ENCODE results near the gene SCAF11. TPM values are rescaled to one million over a fixed set of nuclear protein-coding genes. Genes with fewer than 3 reads are reported as not detected.

SCAF11 gene
- polyA plus RNA-seq, 6 donors from 2014 or later, result 68.4 to 152 (median 120) TPM

DNA sequence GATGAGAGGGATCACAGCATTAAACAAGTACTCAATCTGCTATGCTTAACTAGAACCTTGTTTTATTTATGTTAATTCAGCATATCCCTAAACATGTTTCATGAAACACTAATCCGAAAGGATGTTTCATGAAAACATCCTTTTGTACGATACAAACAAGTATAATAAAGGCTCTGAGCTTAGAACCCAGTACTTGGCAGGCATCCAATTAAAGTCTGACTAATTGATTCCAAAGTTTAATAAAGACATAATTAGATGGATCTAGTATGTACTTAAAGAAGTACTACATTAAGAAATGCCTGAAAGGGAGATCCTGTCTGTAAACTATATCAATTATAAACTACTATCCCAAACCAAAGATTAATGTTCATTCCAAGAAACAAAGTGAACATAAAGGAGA is 51.8 kb downstream of the SCAF11 start:
- Mint-ChIP-seq H3K4me3 (no peak overlapping the region), H3K27me3 (no peaks in the 10 kb centered on the region), H3K4me1 (peaks cover 6 to 14% (median 7%) of the 10 kb centered on the region in 3 donors), H3K36me3 (peaks cover 26 to 37% of the 10 kb centered on the region in 2 donors), H3K9me3 (no peaks in the 10 kb centered on the region), H3K27ac (peak overlapping the region in 1 of 6 donors; percentile 4)
- no peak for ATAC-seq (ENCODE audit: low read depth in 2 of 2)
- DNase-seq, result no peak

DNA sequence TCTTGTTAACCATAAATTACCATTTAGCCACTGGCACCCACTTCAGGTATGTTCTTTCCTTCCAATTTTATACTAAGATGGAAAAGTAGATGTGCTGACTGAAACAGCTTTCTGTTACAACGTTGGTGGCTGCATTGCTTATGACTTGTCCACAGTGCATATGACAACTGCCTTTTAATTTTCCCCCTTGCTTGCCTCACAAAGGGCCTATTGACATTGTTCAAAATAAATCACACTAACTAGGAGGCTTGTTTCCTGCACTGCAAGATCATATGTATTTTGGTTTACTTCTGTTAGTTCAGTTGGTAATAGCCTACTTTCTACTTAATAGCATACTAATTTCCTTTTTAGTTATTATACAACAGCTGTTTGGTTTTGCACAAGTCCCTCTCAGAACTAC is 55.4 kb downstream of the SCAF11 start:
- no peaks in the 10 kb centered on the region for H3K9me3 Mint-ChIP-seq
- H3K27me3 Mint-ChIP-seq, result no peaks in the 10 kb centered on the region
- peaks cover 7 to 18% of the 10 kb centered on the region in 2 donors for H3K36me3 Mint-ChIP-seq
- peaks cover 3 to 6% (median 4%) of the 10 kb centered on the region in 3 donors for H3K4me1 Mint-ChIP-seq
- ATAC-seq (ENCODE audit: low read depth in 2 of 2), result no peak
- DNase-seq, result no peak
- peak overlapping the region in 2 of 6 donors; percentile 37 to 61 for H3K27ac Mint-ChIP-seq
- H3K4me3 Mint-ChIP-seq, result no peak overlapping the region

DNA sequence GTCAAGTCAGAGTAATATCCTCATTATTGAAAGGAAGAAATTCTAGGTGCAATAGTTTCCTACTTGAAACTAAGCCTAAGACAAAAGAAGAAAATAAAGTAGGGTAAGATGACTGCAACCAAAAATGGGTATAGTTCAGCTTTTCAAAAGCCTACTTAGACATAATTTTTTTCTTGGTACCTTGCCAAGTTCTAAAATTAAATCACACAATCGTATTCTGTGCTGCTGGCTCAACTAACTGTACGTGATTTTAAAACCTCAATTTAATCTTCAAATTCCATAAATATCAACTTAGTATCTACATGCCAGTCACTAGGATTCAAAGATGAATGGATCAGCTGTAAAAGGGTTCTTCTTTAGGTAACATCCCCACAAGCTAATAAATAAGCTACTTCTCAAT is 56.9 kb downstream of the SCAF11 start:
- peak overlapping the region in 1 of 6 donors; percentile 71 for H3K27ac Mint-ChIP-seq
- peaks cover 3 to 6% (median 4%) of the 10 kb centered on the region in 3 donors for H3K4me1 Mint-ChIP-seq
- H3K9me3 Mint-ChIP-seq, result no peaks in the 10 kb centered on the region
- ATAC-seq (ENCODE audit: low read depth in 2 of 2) (no peak), DNase-seq (no peak)
- no peak overlapping the region for H3K4me3 Mint-ChIP-seq
- no peaks in the 10 kb centered on the region for H3K27me3 Mint-ChIP-seq
- peaks cover 7 to 21% of the 10 kb centered on the region in 2 donors for H3K36me3 Mint-ChIP-seq

DNA sequence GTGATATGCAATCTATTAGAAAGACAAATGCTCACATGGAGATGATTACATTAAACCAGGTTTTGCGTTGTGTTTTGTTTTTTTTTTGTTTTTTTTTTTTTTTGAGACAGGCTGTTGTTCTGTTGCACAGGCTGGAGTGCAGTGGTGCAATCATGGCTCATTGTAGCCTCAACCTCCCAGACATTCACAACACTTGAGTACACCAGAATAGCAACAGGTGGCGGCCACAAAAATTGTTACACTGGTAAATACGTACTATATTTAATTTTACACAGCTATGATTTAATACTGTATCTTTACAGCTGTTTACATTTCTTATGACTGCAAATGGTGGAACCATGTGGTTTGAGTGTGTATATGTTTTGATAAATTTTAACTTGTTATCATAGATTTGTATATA is 60.0 kb downstream of the SCAF11 start:
- peaks cover 0 to 14% (median 0%) of the 10 kb centered on the region in 3 donors for H3K4me1 Mint-ChIP-seq
- ATAC-seq (ENCODE audit: low read depth in 2 of 2), result no peak
- peaks cover 30 to 32% of the 10 kb centered on the region in 2 donors for H3K36me3 Mint-ChIP-seq
- no peak for DNase-seq
- no peaks in the 10 kb centered on the region for H3K27me3 Mint-ChIP-seq
- H3K27ac Mint-ChIP-seq, result no peak overlapping the region
- H3K9me3 Mint-ChIP-seq, result no peaks in the 10 kb centered on the region
- H3K4me3 Mint-ChIP-seq, result no peak overlapping the region

DNA sequence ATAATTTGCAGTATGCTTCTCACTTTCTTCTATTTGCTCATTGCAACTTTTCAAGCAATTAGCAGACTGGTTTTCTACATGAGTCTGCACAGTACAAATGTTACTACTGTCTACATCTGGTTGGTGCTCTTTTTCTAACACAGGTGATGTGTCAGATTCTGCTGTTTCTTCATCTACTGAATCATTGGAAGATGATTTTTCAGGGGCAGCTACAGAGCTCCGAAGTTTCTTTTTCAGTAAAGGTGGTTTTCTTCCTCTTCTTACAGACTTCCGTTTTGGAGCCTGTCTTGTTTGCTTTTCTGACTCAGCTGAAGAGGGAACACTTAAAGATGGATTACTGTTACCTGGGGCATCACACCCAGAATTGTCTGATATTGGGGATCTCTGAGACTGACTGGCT is 62.1 kb downstream of the SCAF11 start:
- DNase-seq (no peak), ATAC-seq (ENCODE audit: low read depth in 2 of 2) (no peak)
- Mint-ChIP-seq H3K27me3 (no peaks in the 10 kb centered on the region), H3K4me1 (peaks cover 0 to 14% (median 0%) of the 10 kb centered on the region in 3 donors), H3K9me3 (no peaks in the 10 kb centered on the region), H3K4me3 (no peak overlapping the region), H3K36me3 (peaks cover 30 to 32% of the 10 kb centered on the region in 2 donors), H3K27ac (peak overlapping the region in 4 of 6 donors; percentile 7 to 74 (median 42))

DNA sequence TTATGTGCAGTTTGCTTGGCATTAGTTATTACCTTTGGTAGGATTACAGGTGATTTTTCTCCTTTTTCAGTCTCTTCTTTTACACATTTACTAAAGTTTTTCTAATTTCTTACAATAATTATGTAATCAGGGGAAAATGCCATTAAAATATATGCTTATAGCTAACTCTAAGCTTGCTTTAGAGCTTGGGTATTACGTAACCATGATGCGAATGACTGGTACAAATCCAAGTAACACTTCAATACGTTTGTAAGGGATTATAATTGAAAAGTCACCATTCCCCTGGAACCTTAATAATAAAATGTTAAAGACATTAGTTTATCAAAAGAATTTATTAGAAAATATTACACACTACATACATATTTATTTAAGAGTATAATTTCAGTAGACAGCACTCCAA is 71.6 kb downstream of the SCAF11 start:
- H3K27ac Mint-ChIP-seq, result no peak overlapping the region
- no peak overlapping the region for H3K4me3 Mint-ChIP-seq
- DNase-seq, result no peak
- peaks cover 9 to 12% of the 10 kb centered on the region in 2 donors for H3K36me3 Mint-ChIP-seq
- peaks cover 3 to 14% (median 3%) of the 10 kb centered on the region in 3 donors for H3K4me1 Mint-ChIP-seq
- H3K27me3 Mint-ChIP-seq, result no peaks in the 10 kb centered on the region
- H3K9me3 Mint-ChIP-seq, result no peaks in the 10 kb centered on the region
- no peak for ATAC-seq (ENCODE audit: low read depth in 2 of 2)

DNA sequence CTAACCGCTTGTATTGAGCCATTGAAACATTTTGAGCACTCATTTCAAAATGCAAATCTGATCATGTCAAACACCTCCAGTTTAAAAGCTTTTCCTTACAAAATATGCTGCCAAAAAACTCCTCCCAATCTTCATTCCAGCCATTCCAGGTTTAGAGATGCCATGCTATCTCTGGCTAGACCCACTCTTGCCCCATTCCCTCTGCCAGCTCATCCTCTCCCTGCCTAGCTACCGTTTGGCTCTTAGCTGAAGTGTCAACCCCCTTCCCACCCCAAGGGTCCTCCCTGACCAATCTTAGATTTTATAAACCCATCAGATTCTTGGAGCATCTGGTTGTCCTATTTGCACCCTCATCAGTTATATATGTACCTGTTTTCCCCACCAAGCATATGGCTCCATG is 75.0 kb downstream of the SCAF11 start:
- peaks cover 7 to 18% (median 11%) of the 10 kb centered on the region in 3 donors for H3K4me1 Mint-ChIP-seq
- no peaks in the 10 kb centered on the region for H3K27me3 Mint-ChIP-seq
- H3K4me3 Mint-ChIP-seq, result no peak overlapping the region
- ATAC-seq (ENCODE audit: low read depth in 2 of 2), result no peak
- no peaks in the 10 kb centered on the region for H3K9me3 Mint-ChIP-seq
- H3K36me3 Mint-ChIP-seq, result no peaks in the 10 kb centered on the region
- no peak for DNase-seq
- H3K27ac Mint-ChIP-seq, result peak overlapping the region; percentile 2 to 74 (median 34)

DNA sequence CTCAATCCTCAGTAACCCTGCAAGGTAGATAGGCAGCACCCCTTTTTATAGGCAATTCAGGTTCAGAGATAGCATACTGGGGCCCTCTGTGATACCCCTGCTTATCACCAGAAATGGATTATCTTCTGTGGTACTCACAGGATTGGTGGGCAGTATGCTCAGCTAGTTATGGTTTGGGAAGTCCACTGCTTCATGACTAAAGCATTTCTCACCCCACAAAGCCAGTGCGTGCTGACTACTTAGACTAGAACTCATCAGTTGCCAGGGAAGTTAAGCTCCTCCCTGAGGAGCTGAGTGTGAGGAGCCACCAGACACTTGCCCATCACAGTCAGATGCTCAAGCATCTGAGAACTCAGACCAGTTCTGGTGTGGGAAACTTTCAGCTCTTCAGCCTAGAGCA is 76.3 kb downstream of the SCAF11 start:
- no peak for ATAC-seq (ENCODE audit: low read depth in 2 of 2)
- Mint-ChIP-seq H3K4me1 (peaks cover 7 to 18% (median 11%) of the 10 kb centered on the region in 3 donors), H3K4me3 (no peak overlapping the region), H3K27ac (peak overlapping the region in 3 of 6 donors; percentile 18 to 62 (median 20)), H3K9me3 (no peaks in the 10 kb centered on the region), H3K36me3 (no peaks in the 10 kb centered on the region), H3K27me3 (no peaks in the 10 kb centered on the region)
- no peak for DNase-seq

DNA sequence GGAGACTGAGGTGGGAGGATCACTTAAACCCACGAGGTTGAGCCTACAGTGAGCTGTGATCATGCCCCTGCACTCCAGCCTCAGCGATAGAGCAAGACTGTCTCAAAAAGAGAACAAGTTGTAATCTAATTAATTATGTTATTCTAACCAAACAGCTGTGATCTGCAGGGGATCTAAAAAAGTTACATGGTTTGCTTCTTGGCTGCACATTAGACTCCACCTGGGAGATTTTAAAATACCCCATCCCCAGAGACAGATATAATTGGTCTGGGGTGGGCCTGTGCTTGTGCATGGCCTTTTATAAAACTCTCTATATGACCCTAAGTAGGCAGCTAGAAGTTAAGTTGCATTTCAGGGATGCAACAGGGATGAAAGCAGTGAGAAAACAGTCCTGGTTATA is 76.7 kb downstream of the SCAF11 start:
- no peak for ATAC-seq (ENCODE audit: low read depth in 2 of 2)
- H3K27me3 Mint-ChIP-seq, result no peaks in the 10 kb centered on the region
- DNase-seq, result no peak
- H3K36me3 Mint-ChIP-seq, result no peaks in the 10 kb centered on the region
- peak overlapping the region in 3 of 6 donors; percentile 18 to 63 (median 60) for H3K27ac Mint-ChIP-seq
- H3K4me3 Mint-ChIP-seq, result no peak overlapping the region
- peaks cover 7 to 18% (median 11%) of the 10 kb centered on the region in 3 donors for H3K4me1 Mint-ChIP-seq
- no peaks in the 10 kb centered on the region for H3K9me3 Mint-ChIP-seq

DNA sequence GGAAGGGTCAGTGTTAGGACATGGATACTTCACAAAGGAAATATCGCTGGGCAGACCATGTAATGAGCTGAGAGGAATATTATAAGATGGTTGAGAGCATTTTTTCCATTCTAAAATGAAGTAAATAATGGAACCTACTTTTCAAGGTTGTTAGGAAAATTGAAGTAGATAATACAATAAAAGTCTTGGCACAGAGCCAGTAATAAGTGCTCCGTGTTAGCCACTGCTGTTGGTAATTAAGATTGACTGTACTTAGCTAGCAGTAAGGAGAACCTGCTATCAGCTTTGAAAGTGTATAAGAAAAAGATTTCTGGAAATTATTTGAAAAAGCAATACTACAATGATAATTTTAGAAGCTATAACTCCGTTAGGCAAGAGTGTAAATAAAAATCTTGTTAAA is 77.6 kb downstream of the SCAF11 start:
- Mint-ChIP-seq H3K27ac (peak overlapping the region in 2 of 6 donors; percentile 20 to 44), H3K9me3 (no peaks in the 10 kb centered on the region), H3K4me1 (peaks cover 7 to 18% (median 11%) of the 10 kb centered on the region in 3 donors), H3K36me3 (no peaks in the 10 kb centered on the region), H3K4me3 (no peak overlapping the region), H3K27me3 (no peaks in the 10 kb centered on the region)
- ATAC-seq (ENCODE audit: low read depth in 2 of 2) (no peak), DNase-seq (no peak)

DNA sequence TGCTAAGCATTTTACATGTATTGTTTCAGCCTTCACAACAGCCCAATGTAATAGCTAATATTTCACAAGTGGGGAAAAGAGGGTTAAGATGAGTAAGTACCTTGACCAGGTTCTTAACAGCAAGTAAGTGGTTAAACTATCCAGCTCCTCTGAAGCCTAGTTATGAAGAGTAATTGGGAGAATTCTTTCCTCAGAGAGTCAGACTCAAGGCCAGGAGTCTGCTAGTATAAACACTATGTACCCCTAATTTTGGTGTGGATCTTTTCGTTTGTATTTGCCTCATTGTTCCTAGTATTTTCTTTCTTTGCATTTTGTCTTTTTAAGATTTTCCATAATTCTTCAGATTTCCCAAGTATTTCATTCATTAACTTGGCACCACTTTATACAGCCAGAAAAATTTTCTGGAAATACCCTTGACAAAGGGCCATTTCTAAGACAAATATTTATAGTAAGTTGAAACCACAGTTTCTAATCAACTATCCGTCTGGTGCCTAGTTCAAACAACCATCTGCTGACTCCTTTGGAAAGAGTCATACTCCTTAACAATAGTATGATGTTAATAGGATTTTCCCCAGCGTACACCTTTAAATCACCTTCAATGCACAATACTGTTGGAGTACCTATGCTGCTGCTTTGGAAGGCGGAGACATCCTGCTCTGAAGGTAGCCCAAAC is 81.2 kb downstream of the SCAF11 start:
- Mint-ChIP-seq H3K9me3 (no peaks in the 10 kb centered on the region), H3K4me3 (no peak overlapping the region), H3K4me1 (peaks cover 3 to 8% (median 8%) of the 10 kb centered on the region in 3 donors), H3K36me3 (peaks cover 0 to 6% of the 10 kb centered on the region in 2 donors), H3K27me3 (no peaks in the 10 kb centered on the region), H3K27ac (no peak overlapping the region)
- DNase-seq (no peak), ATAC-seq (ENCODE audit: low read depth in 2 of 2) (no peak)

DNA sequence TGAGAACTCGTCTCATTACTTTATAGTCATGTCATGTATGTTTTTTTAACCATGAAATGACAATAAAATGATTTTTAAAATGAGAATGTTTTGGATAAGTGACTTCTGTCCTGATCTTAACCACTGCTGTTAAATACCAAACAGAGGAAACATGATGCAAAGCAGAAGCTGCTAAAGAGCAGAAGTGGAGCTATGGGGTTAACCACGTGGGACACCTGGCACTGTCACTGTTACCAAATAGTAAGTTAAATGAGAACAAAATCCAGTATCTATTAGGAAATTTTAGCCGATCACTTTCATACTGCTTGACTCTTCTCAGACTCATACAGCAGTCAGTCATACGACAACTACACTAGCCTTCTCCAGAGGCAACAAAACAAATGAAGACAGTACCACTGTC is 82.4 kb downstream of the SCAF11 start:
- H3K9me3 Mint-ChIP-seq, result no peaks in the 10 kb centered on the region

DNA sequence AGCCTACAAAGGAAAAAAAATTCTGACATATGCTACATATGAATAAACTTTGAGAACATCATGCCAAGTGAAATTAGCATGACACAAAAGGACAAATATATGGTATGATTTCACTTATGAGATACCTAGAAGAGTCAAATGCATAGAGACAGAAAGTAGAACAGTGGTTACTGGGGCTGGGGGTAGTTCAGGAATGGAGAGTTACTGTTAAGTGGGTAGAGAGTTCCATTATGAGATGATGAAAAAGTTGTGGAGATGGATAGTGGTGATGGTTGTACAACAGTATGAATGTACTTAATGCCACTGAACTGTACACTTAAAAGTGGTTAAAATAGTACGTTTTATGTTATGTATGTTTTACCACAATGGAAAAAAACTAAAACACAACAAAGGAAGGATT is 92.3 kb downstream of the SCAF11 start:
- no peak for DNase-seq
- ATAC-seq (ENCODE audit: low read depth in 2 of 2), result no peak
- Mint-ChIP-seq H3K4me3 (no peak overlapping the region), H3K27me3 (no peaks in the 10 kb centered on the region), H3K27ac (no peak overlapping the region), H3K4me1 (no peaks in the 10 kb centered on the region), H3K36me3 (peaks cover 35 to 37% of the 10 kb centered on the region in 2 donors), H3K9me3 (peaks cover 0 to 6% (median 2%) of the 10 kb centered on the region in 7 donors)

More for the DNA sequence above, 82.4 kb downstream of the SCAF11 start:
- no peak overlapping the region for H3K4me3 Mint-ChIP-seq
- peaks cover 0 to 6% of the 10 kb centered on the region in 2 donors for H3K36me3 Mint-ChIP-seq
- no peaks in the 10 kb centered on the region for H3K27me3 Mint-ChIP-seq
- peaks cover 0 to under 1% (median 0%) of the 10 kb centered on the region in 3 donors for H3K4me1 Mint-ChIP-seq
- H3K27ac Mint-ChIP-seq, result no peak overlapping the region
- DNase-seq (no peak), ATAC-seq (ENCODE audit: low read depth in 2 of 2) (peak; percentile 56 to 63)

DNA sequence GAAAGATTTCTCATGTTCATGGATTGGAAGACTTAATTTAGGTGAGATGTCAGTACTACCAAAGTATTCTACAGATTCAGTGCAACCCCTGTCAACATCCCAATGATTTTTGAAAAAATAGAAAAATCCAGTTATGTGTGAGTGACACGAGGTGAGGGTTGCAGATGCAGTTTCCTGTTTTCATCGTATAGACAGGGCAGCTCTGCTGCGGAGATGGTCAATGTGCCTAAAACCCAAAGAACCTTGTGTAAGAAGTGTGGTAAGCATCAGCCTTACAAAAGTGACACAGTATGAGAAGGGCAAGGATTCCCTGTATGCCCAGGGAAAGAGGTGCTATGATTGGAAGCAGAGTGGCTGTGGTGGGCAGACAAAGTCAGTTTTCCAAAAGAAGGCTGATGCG is 94.4 kb downstream of the SCAF11 start:
- Mint-ChIP-seq H3K36me3 (peaks cover 35 to 41% of the 10 kb centered on the region in 2 donors), H3K27ac (no peak overlapping the region)

More for the DNA sequence above, 94.4 kb downstream of the SCAF11 start:
- DNase-seq, result no peak
- ATAC-seq (ENCODE audit: low read depth in 2 of 2), result no peak
- Mint-ChIP-seq H3K4me1 (no peaks in the 10 kb centered on the region), H3K9me3 (peaks cover 0 to 6% (median 2%) of the 10 kb centered on the region in 7 donors), H3K27me3 (no peaks in the 10 kb centered on the region), H3K4me3 (no peak overlapping the region)
